RWPE1 (cell line): ENCODE data around the gene TMEM128.
"Not testable (repeated sequence)": the region's sequence is repeated elsewhere in the genome, so short reads cannot be mapped to it uniquely, and the experiment has no call there.

Experiments
- CTCF ChIA-PET: fragments of 350-600 bp; sonication (Branson Sonifier 250); formaldehyde crosslinking; extraction: SDS; loops from one replicate; lab custom pipeline; 2021; lab: Yijun Ruan, JAX
- POLR2A ChIA-PET: fragments of 400-600 bp; formaldehyde crosslinking; extraction: SDS; loops from one replicate; lab custom pipeline; 2020; ENCODE audit warnings: antibody characterized with exemption; ENCODE audit not compliant: low non-redundant PET; lab: Yijun Ruan, JAX
- DNase-seq: peaks from one replicate; pipeline ENCODE4 v3.0.0; 2012; ENCODE audit warnings: low spot score
- H3K27ac ChIP-seq: fragments of 450-650 bp; 2 replicates; pipeline ENCODE4 v1.5.1; 2017
- TF ChIP-seq, protein P1 (sequence below): fragments of 450-650 bp; conservative IDR thresholded peaks from 2 replicates; pipeline ENCODE4 v1.5.1; 2017; ENCODE audit warnings: low read depth, mild to moderate bottlenecking

The TMEM128 gene

GRCh38 chr4:4225915-4226605 is 22.0 kb downstream of the TMEM128 start:
- POLR2A ChIA-PET: no interaction called here
- TF ChIP-seq, protein P1, sequence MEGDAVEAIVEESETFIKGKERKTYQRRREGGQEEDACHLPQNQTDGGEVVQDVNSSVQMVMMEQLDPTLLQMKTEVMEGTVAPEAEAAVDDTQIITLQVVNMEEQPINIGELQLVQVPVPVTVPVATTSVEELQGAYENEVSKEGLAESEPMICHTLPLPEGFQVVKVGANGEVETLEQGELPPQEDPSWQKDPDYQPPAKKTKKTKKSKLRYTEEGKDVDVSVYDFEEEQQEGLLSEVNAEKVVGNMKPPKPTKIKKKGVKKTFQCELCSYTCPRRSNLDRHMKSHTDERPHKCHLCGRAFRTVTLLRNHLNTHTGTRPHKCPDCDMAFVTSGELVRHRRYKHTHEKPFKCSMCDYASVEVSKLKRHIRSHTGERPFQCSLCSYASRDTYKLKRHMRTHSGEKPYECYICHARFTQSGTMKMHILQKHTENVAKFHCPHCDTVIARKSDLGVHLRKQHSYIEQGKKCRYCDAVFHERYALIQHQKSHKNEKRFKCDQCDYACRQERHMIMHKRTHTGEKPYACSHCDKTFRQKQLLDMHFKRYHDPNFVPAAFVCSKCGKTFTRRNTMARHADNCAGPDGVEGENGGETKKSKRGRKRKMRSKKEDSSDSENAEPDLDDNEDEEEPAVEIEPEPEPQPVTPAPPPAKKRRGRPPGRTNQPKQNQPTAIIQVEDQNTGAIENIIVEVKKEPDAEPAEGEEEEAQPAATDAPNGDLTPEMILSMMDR: no peak

DNA sequence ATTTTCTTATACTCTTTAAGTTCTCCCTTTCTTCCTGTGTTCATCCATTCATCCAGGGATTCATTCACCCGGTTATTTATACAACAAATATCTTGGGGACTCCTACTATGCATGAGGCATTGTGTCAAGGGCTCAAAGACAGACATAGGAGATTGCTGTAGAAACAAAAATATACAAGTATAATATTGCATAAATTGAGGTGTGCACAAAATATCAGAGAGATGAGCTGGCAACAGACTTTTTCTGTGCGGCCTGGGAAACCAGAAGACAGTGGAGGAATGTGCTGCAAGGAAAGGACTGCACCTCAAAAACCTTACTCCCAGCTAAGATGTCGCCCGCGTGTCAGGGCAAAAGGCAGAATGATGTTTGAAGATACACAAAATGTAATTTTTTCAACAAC is 30.9 kb downstream of the TMEM128 start:
- TF ChIP-seq, protein P1: no peak

More at GRCh38 chr4:4225915-4226605, 22.0 kb downstream of the TMEM128 start:
- CTCF ChIA-PET: no interaction called here
- no peak overlapping the region for H3K27ac ChIP-seq
- no peak for DNase-seq

DNA sequence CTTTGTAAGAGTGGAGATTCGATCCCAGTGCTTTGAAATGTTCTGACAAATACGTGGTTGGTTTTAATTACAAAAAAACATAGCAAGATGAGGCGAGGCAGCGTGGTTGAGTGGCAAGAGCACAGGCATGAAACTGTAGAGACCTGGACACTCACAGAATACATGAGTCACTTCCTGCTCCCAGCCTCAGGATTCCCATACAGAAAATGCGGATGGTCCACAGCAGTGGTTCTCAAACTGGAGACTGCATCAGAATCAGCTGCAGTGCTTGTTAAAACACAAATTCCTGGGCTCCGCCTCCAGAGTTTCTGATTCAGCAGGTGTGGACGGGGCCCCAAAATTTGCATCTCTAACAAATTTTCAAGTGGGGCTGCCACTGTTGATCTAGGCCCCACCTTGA is 31.4 kb downstream of the TMEM128 start:
- DNase-seq: peak; percentile 6
- no peak overlapping the region for H3K27ac ChIP-seq
- CTCF ChIA-PET: no interaction called here
- TF ChIP-seq, protein P1: no peak
- POLR2A ChIA-PET: no interaction called here

More for the DNA sequence above, 30.9 kb downstream of the TMEM128 start:
- ChIA-PET CTCF (no interaction called here), POLR2A (no interaction called here)
- DNase-seq: no peak
- H3K27ac ChIP-seq: no peak overlapping the region

- DNase-seq, POLR2A ChIA-PET, H3K27ac ChIP-seq, CTCF ChIA-PET: not testable (repeated sequence)
Observed at GRCh38 chr4:4213674-4214073, 34.3 kb downstream of the TMEM128 start.

- POLR2A ChIA-PET: no interaction called here
- TF ChIP-seq, protein P1: no peak
- DNase-seq: no peak
- CTCF ChIA-PET: no interaction called here
- no peak overlapping the region for H3K27ac ChIP-seq
Observed at GRCh38 chr4:4206204-4206603, 41.8 kb downstream of the TMEM128 start.

GRCh38 chr4:4204401-4204745 is 43.6 kb downstream of the TMEM128 start:
- TF ChIP-seq, protein P1: no peak
- POLR2A ChIA-PET: no interaction called here
- DNase-seq: no peak
- CTCF ChIA-PET: interaction anchor here (0.7 kb wide), 1 partner anchor 421 kb away, joined by 3 read pairs; no protein-coding TSS in a partner anchor
- peak overlapping the region; percentile 64 for H3K27ac ChIP-seq

GRCh38 chr4:4203688-4204400 is 44.2 kb downstream of the TMEM128 start:
- DNase-seq: no peak
- peak overlapping the region; percentile 64 for H3K27ac ChIP-seq
- ChIA-PET CTCF (interaction anchor here (0.7 kb wide), 1 partner anchor 421 kb away, joined by 3 read pairs; no protein-coding TSS in a partner anchor), POLR2A (no interaction called here)
- TF ChIP-seq, protein P1: no peak
